Mesendoderm (in vitro differentiated cells): ENCODE results near the gene COLEC12. TPM values are rescaled to one million over a fixed set of nuclear protein-coding genes. Genes with fewer than 3 reads are reported as not detected.

ENCODE experiments used
- DNase-seq: peaks from one replicate; pipeline ENCODE4 v3.0.0; 2013
- H2AK5ac ChIP-seq: 2 replicates; pipeline ENCODE4 v1.6.1; 2013; ENCODE audit warnings: low read length, inconsistent platforms
- H2BK120ac ChIP-seq: 2 replicates; pipeline ENCODE4 v1.6.1; 2013; ENCODE audit warnings: low read depth, mild to moderate bottlenecking, low read length, moderate library complexity, mixed read lengths
- H2BK15ac ChIP-seq: replicated peaks from 2 replicates; pipeline ENCODE4 v1.6.1; 2013; ENCODE audit warnings: low read depth, mild to moderate bottlenecking, moderate library complexity
- H2BK5ac ChIP-seq: 2 replicates; pipeline ENCODE4 v1.6.1; 2013; ENCODE audit warnings: low read length, inconsistent platforms
- H3K18ac ChIP-seq: 2 replicates; pipeline ENCODE4 v1.6.1; 2013; ENCODE audit warnings: mild to moderate bottlenecking, low read length, mixed read lengths
- H3K23ac ChIP-seq: one replicate; pipeline ENCODE4 v1.6.1; 2013; ENCODE audit warnings: low read length
- H3K27ac ChIP-seq: 2 replicates; pipeline ENCODE4 v1.5.1; 2013; ENCODE audit warnings: low read depth, mild to moderate bottlenecking, inconsistent platforms, low read length, moderate library complexity
- H3K27me3 ChIP-seq: 2 replicates; pipeline ENCODE4 v1.6.1; 2013; ENCODE audit warnings: low read length, control low read depth, mild to moderate bottlenecking, inconsistent platforms; ENCODE audit not compliant: insufficient read depth, poor library complexity
- H3K36me3 ChIP-seq: 2 replicates; pipeline ENCODE4 v1.6.1; 2013; ENCODE audit warnings: low read length, inconsistent platforms; ENCODE audit not compliant: control insufficient read depth, insufficient read depth
- H3K4ac ChIP-seq: one replicate; pipeline ENCODE4 v1.6.1; 2013; ENCODE audit warnings: low read depth, mild to moderate bottlenecking, low read length, moderate library complexity
- H3K4me1 ChIP-seq: 2 replicates; pipeline ENCODE4 v1.6.1; 2013; ENCODE audit warnings: low read depth, low read length, inconsistent platforms; ENCODE audit not compliant: control insufficient read depth
- H3K4me2 ChIP-seq: 2 replicates; pipeline ENCODE4 v1.6.1; 2013; ENCODE audit warnings: low read length
- H3K4me3 ChIP-seq: 2 replicates; pipeline ENCODE4 v1.5.1; 2013; ENCODE audit warnings: mild to moderate bottlenecking, low read length
- H3K56ac ChIP-seq: one replicate; pipeline ENCODE4 v1.6.1; 2013; ENCODE audit warnings: low read length
- H3K79me1 ChIP-seq: 2 replicates; pipeline ENCODE4 v1.6.1; 2013; ENCODE audit warnings: low read length, inconsistent platforms
- H3K79me2 ChIP-seq: 2 replicates; pipeline ENCODE4 v1.6.1; 2013; ENCODE audit warnings: mild to moderate bottlenecking, low read length; ENCODE audit not compliant: control insufficient read depth, insufficient read depth
- H3K9ac ChIP-seq: 2 replicates; pipeline ENCODE4 v1.6.1; 2013; ENCODE audit warnings: low read length, inconsistent platforms
- H4K5ac ChIP-seq: one replicate; pipeline ENCODE4 v1.6.1; 2013; ENCODE audit warnings: low read length
- H4K8ac ChIP-seq: one replicate; pipeline ENCODE4 v1.6.1; 2013; ENCODE audit warnings: low read depth, mild to moderate bottlenecking, control low read depth, low read length, moderate library complexity
- WGBS: extraction: QIAGEN DNeasy Blood & Tissue Kit; methylation state at CpG from one replicate; pipeline ENCODE4 v1.1.7; 2013; ENCODE audit warnings: low lambda C conversion rate, missing lambda C conversion rate; ENCODE audit not compliant: insufficient coverage; ENCODE audit errors: extremely low coverage; 5-methylcytosine and 5-hydroxymethylcytosine counted together
- polyA plus RNA-seq, 2 experiments: library from polyadenylated mRNA; stranded (reverse); fragments of 200-250 nt; gene quantifications; one replicate each; pipeline ENCODE4 v1.2.3, GENCODE V29; 2013

COLEC12 gene
- polyA plus RNA-seq (2013, experiment 1 of 2), result 7.5 TPM
- polyA plus RNA-seq (2013, experiment 2 of 2), result 7.4 TPM

GRCh38 chr18:500632-501405 is at the start of gene COLEC12:
TSS of gene COLEC12 (minus strand) at chr18:500701. CDS start at chr18:500514, 187 bp downstream.
- DNase-seq, result peak; percentile 53
- Histone ChIP-seq H2BK15ac (no peak within 1 kb of the TSS), H4K8ac (no peak within 1 kb of the TSS), H3K4me3 (peak within 1 kb of the TSS; percentile 87), H3K4me1 (peaks cover 10% of the 10 kb centered on the region), H3K18ac (peak within 1 kb of the TSS; percentile 98), H3K36me3 (no peaks in the 10 kb centered on the region), H3K56ac (peak within 1 kb of the TSS; percentile 94), H2BK120ac (peak within 1 kb of the TSS; percentile 39), H3K4ac (peak within 1 kb of the TSS; percentile 95), H3K4me2 (peak within 1 kb of the TSS; percentile 89), H3K79me2 (peaks cover 9% of the 10 kb centered on the region), H2BK5ac (peak within 1 kb of the TSS; percentile 63), H3K79me1 (peaks cover 4% of the 10 kb centered on the region), H2AK5ac (peak within 1 kb of the TSS; percentile 51), H3K27me3 (peaks cover 2% of the 10 kb centered on the region), H4K5ac (no peak within 1 kb of the TSS), H3K27ac (peak within 1 kb of the TSS; percentile 82), H3K23ac (peak within 1 kb of the TSS; percentile 97), H3K9ac (peak within 1 kb of the TSS; percentile 87)
- WGBS, result no CpG with 5 or more reads among the region's 75 CpGs

- H2BK120ac ChIP-seq, result no peak overlapping the region
- H3K23ac ChIP-seq, result no peak overlapping the region
- H4K8ac ChIP-seq, result no peak overlapping the region
- WGBS, result no CpG with 5 or more reads among the region's 3 CpGs
- H3K27me3 ChIP-seq, result no peaks in the 10 kb centered on the region
- no peak overlapping the region for H2AK5ac ChIP-seq
- DNase-seq, result no peak
- no peak overlapping the region for H3K4me3 ChIP-seq
- no peak overlapping the region for H3K56ac ChIP-seq
- no peak overlapping the region for H3K27ac ChIP-seq
- H3K4me1 ChIP-seq, result no peaks in the 10 kb centered on the region
- no peaks in the 10 kb centered on the region for H3K36me3 ChIP-seq
- H2BK15ac ChIP-seq, result no peak overlapping the region
- no peaks in the 10 kb centered on the region for H3K79me1 ChIP-seq
- H3K4ac ChIP-seq, result no peak overlapping the region
- H3K18ac ChIP-seq, result no peak overlapping the region
- no peak overlapping the region for H3K9ac ChIP-seq
- H4K5ac ChIP-seq, result no peak overlapping the region
- H3K79me2 ChIP-seq, result no peaks in the 10 kb centered on the region
- H3K4me2 ChIP-seq, result no peak overlapping the region
- no peak overlapping the region for H2BK5ac ChIP-seq
Observed at GRCh38 chr18:549967-550366, 49.5 kb upstream of the COLEC12 start.

GRCh38 chr18:543447-544078 is 43.1 kb upstream of the COLEC12 start:
- no peak overlapping the region for H2BK15ac ChIP-seq
- H3K4ac ChIP-seq, result no peak overlapping the region
- no peak overlapping the region for H3K23ac ChIP-seq
- H3K4me2 ChIP-seq, result no peak overlapping the region
- no peak overlapping the region for H3K9ac ChIP-seq
- H4K5ac ChIP-seq, result no peak overlapping the region
- no peak overlapping the region for H3K4me3 ChIP-seq
- no peak overlapping the region for H2AK5ac ChIP-seq
- no CpG with 5 or more reads among the region's 4 CpGs for WGBS
- DNase-seq, result no peak
- no peaks in the 10 kb centered on the region for H3K36me3 ChIP-seq
- no peak overlapping the region for H2BK120ac ChIP-seq
- H3K79me2 ChIP-seq, result no peaks in the 10 kb centered on the region
- no peaks in the 10 kb centered on the region for H3K27me3 ChIP-seq
- no peaks in the 10 kb centered on the region for H3K79me1 ChIP-seq
- H3K56ac ChIP-seq, result no peak overlapping the region
- H3K18ac ChIP-seq, result no peak overlapping the region
- H2BK5ac ChIP-seq, result no peak overlapping the region
- no peaks in the 10 kb centered on the region for H3K4me1 ChIP-seq
- no peak overlapping the region for H4K8ac ChIP-seq
- H3K27ac ChIP-seq, result no peak overlapping the region

GRCh38 chr18:533995-534601 is 33.6 kb upstream of the COLEC12 start:
- H2BK120ac ChIP-seq, result no peak overlapping the region
- H3K4me1 ChIP-seq, result no peaks in the 10 kb centered on the region
- no peak overlapping the region for H3K4me3 ChIP-seq
- no peak overlapping the region for H4K5ac ChIP-seq
- no peaks in the 10 kb centered on the region for H3K79me1 ChIP-seq
- H3K4ac ChIP-seq, result no peak overlapping the region
- no peak overlapping the region for H3K23ac ChIP-seq
- no peaks in the 10 kb centered on the region for H3K36me3 ChIP-seq
- H3K18ac ChIP-seq, result no peak overlapping the region
- H2AK5ac ChIP-seq, result no peak overlapping the region
- no peak overlapping the region for H3K4me2 ChIP-seq
- H2BK5ac ChIP-seq, result no peak overlapping the region
- no peak overlapping the region for H3K56ac ChIP-seq
- WGBS, result no CpG with 5 or more reads among the region's 6 CpGs
- H3K27me3 ChIP-seq, result no peaks in the 10 kb centered on the region
- no peak for DNase-seq
- no peak overlapping the region for H3K27ac ChIP-seq
- no peak overlapping the region for H2BK15ac ChIP-seq
- no peak overlapping the region for H3K9ac ChIP-seq
- H3K79me2 ChIP-seq, result no peaks in the 10 kb centered on the region
- H4K8ac ChIP-seq, result no peak overlapping the region

GRCh38 chr18:532632-533031 is 32.1 kb upstream of the COLEC12 start:
- Histone ChIP-seq H3K27me3 (no peaks in the 10 kb centered on the region), H2AK5ac (no peak overlapping the region), H2BK5ac (no peak overlapping the region), H3K79me2 (no peaks in the 10 kb centered on the region), H3K4me1 (no peaks in the 10 kb centered on the region), H3K9ac (no peak overlapping the region), H3K4me2 (no peak overlapping the region), H3K36me3 (no peaks in the 10 kb centered on the region), H3K18ac (no peak overlapping the region), H3K23ac (no peak overlapping the region), H3K27ac (no peak overlapping the region), H3K4ac (no peak overlapping the region), H3K4me3 (no peak overlapping the region), H2BK15ac (no peak overlapping the region), H3K79me1 (no peaks in the 10 kb centered on the region), H4K5ac (no peak overlapping the region), H4K8ac (no peak overlapping the region), H2BK120ac (no peak overlapping the region), H3K56ac (no peak overlapping the region)
- DNase-seq, result no peak
